ENCODE measurements around the gene DACT2. TPM values are rescaled to one million over a fixed set of nuclear protein-coding genes. Genes with fewer than 3 reads are reported as not detected.

Gene DACT2
- total RNA-seq, 4 donors from 2014 or later, result 0.27 TPM; not detected in 3

- Histone ChIP-seq H3K4me1 (no peaks in the 10 kb centered on the region), H3K4me3 (replicated peaks in 1 of 3) (no peak overlapping the region), H3K36me3 (no peaks in the 10 kb centered on the region), H3K9me3 (no peaks in the 10 kb centered on the region), H3K27ac (no peak overlapping the region), H3K27me3 (no peaks in the 10 kb centered on the region)
- intact Hi-C loops (cut with DNase I), result no loop called here
- no peak for DNase-seq
- no peak for TF ChIP-seq POLR2A (IDR thresholded peaks at IDR 0.05)
- TF ChIP-seq CTCF (IDR thresholded peaks at IDR 0.05), result no peak
- 92 to 97% methylated on average over 9 of the region's 9 CpGs for WGBS, 2 donors
Observed at GRCh38 chr6:168366473-168366872, 46.9 kb upstream of the DACT2 start.

GRCh38 chr6:168365422-168366165, 46.0 kb upstream of the DACT2 start:
- intact Hi-C loops (cut with DNase I), result no loop called here
- TF ChIP-seq POLR2A (IDR thresholded peaks at IDR 0.05) (no peak), CTCF (IDR thresholded peaks at IDR 0.05) (no peak)
- Histone ChIP-seq H3K4me1 (no peaks in the 10 kb centered on the region), H3K4me3 (replicated peaks in 1 of 3) (no peak overlapping the region), H3K27me3 (no peaks in the 10 kb centered on the region), H3K36me3 (no peaks in the 10 kb centered on the region), H3K9me3 (no peaks in the 10 kb centered on the region), H3K27ac (no peak overlapping the region)
- DNase-seq, result no peak
- WGBS, 2 donors, result 92 to 94% methylated on average over 20 to 21 of the region's 24 CpGs

GRCh38 chr6:168364793-168365421, 45.3 kb upstream of the DACT2 start:
- no peaks in the 10 kb centered on the region for H3K4me1 ChIP-seq
- H3K27ac ChIP-seq, result no peak overlapping the region
- no peaks in the 10 kb centered on the region for H3K9me3 ChIP-seq
- TF ChIP-seq CTCF (IDR thresholded peaks at IDR 0.05) (no peak), POLR2A (IDR thresholded peaks at IDR 0.05) (no peak)
- intact Hi-C loops (cut with DNase I), result no loop called here
- no peaks in the 10 kb centered on the region for H3K27me3 ChIP-seq
- H3K4me3 ChIP-seq (replicated peaks in 1 of 3), result no peak overlapping the region
- DNase-seq, result no peak
- WGBS, 2 donors, result 90 to 95% methylated on average over 17 to 27 of the region's 31 CpGs
- H3K36me3 ChIP-seq, result no peaks in the 10 kb centered on the region

- no peaks in the 10 kb centered on the region for H3K4me1 ChIP-seq
- DNase-seq, result no peak
- no peaks in the 10 kb centered on the region for H3K36me3 ChIP-seq
- intact Hi-C loops (cut with DNase I), result no loop called here
- no peaks in the 10 kb centered on the region for H3K9me3 ChIP-seq
- H3K27me3 ChIP-seq, result no peaks in the 10 kb centered on the region
- TF ChIP-seq CTCF (IDR thresholded peaks at IDR 0.05), result no peak
- no peak for TF ChIP-seq POLR2A (IDR thresholded peaks at IDR 0.05)
- WGBS, 2 donors, result 49 to 52% methylated on average over 13 of the region's 13 CpGs
- H3K27ac ChIP-seq, result no peak overlapping the region
- no peak overlapping the region for H3K4me3 ChIP-seq (replicated peaks in 1 of 3)
Observed at GRCh38 chr6:168363811-168364792, 44.5 kb upstream of the DACT2 start.

Data from thyroid gland (tissue), 4 donors.